Measurements from ENCODE around the gene TSSK2.
"Not testable (repeated sequence)": the region's sequence is repeated elsewhere in the genome, so short reads cannot be mapped to it uniquely, and the experiment has no call there.

Gene TSSK2

DNA sequence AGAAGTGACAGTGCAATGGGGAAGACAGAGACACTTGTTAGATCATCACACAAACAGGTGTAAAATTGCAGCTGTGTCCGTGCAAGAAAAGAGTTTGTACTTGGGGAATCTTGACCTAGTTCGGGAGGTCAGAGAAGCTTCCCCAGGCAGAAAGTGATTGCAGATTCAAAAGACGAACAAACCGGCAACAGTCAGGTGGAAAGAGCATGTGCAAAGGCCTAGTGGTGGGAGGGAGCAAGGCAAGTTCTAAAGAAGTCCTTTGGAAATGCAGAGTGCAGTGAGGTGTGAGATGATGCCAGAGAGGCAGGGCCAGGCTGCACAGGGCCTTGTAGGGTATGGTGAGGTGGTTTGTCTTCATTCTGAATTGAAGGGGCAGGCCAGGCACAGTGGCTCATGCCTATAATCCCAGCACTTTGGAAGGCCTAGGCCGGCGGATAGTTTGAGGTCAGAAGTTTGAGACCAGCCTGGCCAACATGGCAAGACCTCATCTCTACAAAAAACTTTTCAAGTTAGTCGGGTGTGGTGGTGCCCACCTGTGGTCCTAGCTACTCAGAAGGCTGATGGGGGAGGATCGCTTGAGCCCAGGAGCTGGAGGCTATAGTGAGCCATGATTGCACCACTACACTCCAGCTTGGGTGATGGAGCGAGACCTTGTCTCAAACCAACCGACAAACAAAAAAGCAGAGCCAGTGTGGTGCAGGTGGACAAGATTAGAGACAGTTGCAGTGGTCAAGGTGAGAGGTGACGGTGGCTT is 15.3 kb downstream of the TSSK2 start:
- DNase-seq = no peak

DNA sequence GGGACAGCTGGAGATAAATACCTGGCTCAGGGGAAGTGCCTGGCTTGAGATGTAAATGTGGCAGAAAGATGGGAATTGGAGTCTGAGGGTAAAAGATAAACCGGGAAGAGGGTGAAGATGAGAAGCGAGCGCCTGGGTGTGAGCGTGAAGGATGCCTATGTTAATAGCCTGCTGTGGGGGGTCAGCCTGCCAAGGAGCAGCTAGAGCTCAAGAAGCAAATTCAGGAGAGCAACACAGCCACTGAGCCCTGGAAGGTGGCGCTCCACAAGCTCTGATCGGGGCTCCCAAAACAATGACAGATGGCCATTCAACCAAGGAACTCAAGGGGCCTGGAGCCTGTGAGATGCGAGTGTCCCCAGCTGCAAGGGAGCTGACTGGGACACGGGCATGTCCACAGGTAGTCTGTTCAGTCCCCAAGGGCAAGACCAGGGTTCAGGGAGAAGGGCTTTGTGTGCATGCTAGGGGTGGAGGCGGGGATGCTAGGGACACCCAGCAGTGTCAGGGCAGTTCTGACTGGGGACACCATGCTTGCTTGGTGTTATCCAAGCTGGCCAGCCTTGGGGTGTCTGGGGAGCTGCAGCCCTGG is 16.2 kb downstream of the TSSK2 start:
- DNase-seq = no peak

DNA sequence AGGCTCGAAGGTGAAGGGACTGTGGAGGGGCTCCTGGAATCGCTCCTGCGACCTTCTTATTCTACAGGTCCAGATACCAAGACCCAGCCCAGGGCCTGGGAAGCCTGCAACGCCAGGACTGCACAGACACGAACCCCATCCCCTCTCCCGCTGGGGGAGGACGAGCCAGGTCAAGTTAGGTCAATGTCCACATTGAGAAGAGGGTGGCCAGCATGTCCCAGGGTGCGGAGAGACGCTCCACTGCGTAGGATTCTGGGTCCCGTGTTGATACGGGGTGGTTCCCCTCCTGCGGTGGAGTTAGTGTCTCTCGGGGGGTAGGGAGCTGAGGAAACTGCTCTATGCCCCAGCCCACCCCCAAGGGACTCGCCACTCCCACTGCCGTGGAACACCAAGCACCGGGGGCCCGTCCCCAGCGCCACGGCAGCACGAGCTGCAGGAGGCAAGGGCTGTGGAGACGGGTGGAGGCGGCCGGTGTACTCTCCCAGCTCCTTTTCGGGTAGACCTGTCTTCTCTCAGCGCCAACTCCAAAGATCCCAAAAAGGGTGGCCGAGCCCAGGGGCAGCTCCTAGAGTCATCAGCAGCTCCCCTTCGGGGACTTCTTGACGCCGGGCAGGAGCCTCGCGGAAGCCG is 17.4 kb downstream of the TSSK2 start:
- DNase-seq = no peak

DNA sequence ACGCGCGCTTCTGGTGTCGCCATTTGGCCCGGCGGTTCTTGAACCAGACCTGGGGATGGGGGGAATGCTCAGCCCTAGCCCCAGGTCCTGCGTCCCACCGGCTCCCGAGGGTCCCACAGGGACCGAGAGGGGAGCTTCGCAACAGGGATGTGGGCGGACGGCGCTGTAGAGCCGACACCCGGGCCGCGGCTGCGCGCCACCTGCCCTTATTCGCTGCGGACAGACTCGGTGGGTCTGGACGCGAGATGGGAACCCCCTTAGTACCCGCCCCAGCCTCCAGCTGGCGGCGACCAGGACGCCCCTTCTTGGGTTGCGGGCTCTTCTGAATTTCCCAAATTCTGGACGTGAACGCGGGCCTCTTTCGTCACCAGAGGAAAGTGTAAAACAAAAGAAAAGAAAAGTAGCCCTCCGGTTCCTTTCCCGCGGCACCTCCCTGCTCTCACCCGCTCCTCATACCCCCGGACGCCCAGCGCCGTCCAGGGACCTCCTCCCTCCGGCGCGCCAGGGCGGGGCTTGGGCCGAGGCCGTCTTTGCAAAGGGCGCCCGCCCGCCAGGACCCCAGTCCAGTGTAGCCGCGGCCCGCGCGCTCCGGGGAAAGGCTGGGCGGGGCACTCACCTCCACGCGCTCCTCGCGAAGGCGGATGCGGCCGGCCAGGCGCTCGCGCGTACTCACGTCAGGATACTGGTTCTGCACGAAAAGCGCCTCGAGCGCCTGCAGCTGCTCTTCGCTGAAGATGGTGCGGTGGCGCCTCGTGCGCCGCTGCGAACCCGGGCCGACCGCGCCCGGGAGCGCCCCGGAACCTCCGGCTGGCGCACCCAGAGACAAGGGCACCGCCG is 18.2 kb downstream of the TSSK2 start:
- DNase-seq = peak in 1 of 4 experiments; percentile 24

DNA sequence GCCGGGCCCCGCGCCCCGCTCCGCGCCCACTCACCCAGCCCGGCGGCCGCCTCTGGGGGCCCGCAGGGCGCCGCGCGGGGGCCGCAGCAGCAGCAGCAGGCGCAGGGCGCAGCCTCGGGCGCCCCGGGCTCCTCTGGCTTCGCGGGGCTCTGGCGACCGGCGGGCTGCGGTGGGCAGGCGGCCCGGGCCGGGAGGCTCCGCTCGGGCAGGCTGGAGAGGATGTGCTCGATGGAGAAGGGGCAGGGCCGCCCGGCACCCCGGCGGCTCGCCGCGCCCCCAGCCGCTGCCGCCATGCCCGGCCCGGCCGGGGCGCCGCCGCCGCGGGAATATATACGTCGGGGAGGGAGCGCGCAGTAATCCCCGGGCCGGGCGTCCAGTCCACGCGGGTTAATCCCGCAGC is 18.9 kb downstream of the TSSK2 start, which contains the start of gene GSC2:
Gene GSC2, minus strand, starts transcription at position 302 of the 400 bp plus-strand sequence. Its CDS starts 9 bp downstream, at position 293.
- no peak for DNase-seq

DNA sequence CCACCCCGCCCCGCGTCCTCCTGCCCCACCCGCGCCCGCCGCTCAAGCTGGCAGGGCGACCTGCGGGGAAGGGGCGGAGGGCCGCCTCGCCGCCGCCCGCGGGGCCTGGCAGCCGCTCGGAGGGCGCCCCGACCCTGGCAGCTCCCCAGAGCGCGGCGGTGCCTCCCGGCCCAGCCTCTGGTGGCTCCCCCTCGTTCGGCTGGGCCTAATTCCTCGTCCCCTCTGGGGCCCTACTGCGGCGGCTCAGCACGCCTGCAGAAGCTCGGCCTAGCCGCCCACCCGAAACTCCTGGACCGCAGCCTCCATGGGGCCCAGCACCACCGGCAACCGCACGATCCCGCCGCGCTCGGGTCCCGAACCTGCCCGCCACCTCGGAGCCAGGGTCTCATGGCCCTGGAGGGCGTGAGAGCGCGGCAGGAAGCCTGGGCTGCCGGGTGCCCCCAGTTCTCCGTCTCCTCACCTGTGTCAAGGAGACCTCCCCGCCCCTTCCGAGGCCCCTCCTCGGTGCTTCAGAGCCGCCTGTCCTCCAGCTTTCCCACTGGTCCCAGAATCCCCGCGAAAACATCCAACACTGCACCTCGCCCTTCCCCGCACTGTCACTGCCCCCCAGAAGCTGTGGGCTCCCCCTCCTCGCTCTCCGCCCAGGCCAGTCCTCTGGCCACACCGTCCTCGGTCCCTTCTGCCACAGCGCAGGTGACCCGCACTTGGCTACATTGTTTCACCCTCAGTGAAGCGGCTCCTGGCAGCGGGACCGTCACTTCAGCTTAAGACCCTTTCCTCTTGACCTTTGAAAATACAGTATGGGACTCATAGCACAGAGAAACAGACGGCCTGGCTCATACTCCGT is 19.6 kb downstream of the TSSK2 start:
- DNase-seq = no peak

DNA sequence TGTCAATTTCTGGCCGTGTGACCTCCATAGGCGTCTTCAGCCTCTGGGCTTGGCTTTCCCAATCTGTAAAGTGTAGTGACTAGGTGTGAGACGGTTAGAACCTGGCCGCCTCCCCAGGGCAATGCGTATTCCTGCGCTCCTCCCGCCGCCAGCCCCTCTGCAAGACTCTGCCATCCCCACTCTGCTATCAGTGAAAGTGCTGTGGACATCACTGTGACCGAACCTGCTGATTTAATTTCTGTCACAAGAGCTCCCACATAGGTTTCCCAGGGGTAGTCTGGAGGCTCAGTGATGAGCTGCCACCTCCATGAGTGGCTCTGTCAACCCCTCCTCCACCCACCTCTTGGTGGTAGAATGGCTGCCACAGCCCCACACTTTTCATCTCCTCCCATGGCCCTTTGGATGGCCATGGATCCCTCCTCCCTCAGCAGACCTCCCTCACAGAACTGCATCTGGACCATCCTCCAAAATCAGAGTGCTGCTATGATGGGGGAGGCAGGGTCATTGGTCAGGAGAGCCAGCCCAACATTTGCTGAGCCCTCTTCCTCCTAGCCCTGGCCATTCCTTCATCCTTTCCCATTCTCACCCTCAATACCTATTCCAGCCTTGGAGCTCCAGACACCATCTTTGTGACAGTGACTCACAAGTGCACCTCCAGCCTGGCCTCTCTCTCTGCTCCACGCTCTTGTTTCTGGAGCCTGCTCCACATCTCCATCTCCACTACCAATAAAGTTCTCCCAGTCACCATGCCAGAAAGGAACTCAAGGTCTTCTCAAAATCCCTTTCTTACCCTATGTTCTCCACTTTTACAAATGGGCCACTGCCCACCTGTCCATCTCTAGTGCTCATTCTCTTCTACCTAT is 20.5 kb downstream of the TSSK2 start:
- DNase-seq = no peak

DNA sequence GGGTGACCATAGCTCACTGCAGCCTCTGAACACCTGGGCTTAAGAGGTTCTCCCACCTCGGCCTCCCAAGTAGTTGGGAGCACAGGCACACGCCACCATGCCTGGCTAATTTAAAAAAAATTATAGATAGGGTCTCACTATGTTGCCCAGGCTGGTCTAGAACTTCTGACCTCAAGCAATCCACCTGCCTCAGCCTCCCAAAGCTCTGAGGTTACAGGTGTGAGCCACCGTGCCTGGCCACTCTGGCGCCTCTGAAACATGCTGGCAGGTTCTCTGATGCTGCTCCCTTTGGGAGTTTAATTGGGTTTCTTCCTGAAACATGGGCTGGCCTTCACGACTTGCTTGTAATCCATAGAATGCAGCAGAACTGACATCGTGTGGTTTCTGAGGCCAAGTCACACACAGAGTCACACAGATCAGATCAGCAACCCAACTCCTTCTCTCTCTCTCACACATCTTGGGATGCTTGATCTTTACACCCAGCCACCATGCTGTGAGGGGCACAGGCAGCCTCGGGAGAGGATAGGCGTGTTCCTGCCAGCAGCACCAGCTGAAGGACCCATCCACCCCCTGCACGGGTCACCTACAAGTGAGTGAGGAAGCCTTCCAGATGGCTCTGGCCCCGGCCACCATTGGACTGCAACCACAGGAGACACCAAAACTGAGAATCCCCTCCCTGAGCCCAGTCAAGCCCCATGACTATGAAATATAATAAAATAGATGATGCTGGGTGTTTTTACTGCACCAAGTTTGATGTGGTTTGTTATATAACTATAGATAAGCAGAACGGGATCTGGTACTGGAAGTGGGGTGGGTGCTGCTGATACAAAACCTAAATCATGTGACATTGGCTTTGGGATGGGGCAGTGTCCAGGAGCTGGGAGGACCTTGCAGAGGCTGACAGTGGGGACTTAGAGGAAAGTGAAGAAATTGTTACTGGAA is 22.1 kb downstream of the TSSK2 start:
- DNase-seq = no peak

DNA sequence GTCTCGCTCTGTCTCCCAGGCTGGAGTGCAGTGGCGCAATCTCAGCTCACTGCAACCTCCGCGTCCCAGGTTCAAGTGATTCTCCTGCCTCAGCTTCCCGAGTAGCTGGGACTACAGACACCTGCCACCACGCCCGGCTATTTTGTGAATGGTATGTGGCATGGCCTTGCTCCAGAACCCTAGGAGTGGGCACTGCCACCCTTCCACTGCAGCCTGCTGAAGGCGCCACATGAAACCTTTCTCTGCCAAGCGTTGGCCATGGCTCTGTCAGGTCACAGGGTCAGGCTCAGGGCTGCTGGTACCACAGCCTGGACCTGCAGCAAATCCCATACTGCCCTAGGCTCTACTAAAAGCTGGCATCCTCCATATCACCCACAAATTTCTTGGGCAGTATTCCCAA is 25.0 kb downstream of the TSSK2 start:
- DNase-seq = not testable (repeated sequence)

DNA sequence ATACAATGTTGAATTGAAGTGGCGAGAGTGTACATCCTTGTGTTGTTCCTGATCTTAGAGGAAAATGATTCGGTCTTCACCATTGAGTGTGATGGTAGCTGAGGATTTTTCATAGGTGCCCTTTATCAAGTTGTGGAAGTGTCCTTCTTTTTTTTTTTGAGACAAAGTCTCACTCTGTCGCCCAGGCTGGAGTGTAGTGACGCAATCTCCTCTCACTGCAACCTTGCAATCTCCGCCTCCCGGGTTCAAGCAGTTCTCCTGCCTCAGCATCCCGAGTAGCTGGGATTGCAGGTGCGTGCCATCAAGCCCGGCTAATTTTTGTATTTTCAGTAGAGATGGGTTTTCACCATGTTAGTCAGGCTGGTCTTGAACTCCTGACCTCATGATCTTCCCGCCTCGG is 27.5 kb downstream of the TSSK2 start:
- not testable (repeated sequence) for DNase-seq

DNA sequence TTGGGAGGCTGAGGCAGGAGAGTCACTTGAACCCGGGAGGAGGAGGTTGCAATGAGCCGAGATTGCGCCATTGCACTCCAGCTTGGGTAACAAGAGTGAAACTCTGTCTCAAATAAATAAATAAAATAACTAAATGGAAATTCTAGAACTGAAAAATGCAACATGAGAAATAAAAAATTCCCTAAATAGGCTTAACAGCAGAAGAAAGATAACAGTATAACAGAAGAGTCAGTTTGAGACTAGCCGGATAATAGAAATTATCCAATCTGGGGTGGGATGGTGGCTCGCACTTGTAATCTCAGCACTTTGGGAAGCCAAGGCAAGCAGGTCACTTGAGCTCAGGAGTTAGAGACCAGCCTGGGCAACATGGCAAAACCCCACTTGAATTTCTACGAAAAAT is 33.3 kb downstream of the TSSK2 start:
- no peak for DNase-seq

DNA sequence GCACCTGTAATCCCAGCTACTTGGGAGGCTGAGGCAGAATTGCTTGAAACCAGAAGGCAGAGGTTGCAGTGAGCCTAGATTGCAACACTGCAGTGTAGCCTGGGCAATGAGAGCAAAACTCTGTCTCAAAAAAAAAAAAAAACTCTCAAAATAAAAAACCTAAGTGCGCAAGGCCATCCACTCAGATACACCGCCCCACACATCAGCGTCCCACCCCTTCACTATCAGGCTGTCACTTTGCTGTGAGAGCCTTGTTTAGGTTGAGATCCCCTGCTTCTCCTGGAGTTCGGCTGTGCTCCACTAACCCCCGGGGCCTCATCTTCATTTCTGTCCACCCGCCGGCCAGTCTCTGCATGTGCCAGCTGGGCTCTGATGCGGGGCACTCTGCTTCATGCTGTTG is 35.3 kb downstream of the TSSK2 start:
- DNase-seq = no peak

DNA sequence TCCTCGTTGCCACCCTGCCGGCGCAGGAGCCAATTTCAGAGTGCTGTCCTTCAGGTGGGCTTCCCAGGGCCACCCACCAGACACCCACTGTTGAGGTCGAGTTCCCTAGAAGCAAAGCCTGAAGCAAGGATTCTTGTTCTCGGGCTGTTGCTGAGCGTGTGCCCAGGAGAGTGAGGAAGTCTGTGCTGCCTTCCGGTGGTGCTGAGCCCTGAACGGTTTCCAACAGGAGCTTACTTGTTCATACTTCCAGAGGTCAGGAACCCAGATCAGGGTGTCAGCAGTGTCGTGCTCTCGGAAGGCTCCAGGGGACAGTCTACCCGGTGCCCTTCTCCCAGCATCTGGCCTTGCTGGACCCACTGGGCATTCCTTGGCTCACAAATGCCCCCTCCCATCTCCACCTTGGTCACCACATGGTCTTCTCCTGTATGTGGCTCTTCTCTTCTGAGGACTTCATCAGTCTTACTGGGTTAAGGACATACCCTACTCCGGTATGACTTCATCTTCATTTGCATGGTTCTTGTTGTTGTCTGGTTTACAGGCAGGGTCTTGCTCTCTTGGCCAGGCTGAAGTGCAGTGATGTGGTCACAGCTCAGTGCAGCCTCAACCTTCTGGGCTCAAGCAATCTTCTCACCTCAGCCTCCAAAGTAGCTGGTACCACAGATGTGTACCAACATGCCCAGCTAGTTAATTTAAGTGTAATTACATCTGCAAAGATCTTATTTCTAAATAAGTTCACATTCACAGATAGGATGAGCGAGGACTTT is 36.2 kb downstream of the TSSK2 start:
- DNase-seq = no peak

DNA sequence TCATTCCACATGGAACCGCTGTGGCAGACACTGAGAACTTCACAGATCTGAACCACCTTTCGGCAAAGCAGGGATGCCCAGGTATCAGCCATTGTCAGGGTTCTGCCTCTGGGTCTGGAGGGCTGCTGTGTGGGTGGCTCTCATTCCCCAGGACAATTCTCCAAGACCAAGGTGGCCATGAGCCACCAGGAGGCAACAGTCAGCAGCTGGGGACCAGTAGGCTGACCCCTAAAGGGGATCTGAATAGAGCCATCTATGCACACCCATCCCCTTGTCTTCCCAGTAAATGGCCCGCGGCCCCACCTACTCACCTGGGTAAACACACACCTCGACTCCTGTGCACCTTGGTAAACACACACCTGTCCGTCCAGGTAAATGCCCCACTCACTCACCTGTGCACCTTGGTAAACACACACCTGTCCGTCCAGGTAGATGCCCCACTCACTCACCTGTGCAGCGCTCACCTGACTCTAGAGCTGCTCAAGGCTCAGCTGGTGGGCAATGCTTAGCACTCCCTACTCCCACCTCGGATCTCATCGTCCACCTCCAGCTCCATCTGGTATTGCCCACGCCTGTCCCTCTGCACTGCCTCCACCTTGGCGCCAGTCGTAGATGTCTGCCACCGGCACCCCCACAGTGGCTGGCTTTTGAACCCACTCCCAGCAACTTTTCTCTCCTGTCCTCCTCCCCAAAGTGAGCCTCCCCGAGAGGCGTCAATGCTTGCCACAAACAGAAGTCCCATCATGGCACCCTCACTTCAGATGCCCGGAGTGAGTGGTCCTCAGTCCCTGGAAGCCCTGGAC is 37.2 kb downstream of the TSSK2 start:
- DNase-seq = no peak

DNA sequence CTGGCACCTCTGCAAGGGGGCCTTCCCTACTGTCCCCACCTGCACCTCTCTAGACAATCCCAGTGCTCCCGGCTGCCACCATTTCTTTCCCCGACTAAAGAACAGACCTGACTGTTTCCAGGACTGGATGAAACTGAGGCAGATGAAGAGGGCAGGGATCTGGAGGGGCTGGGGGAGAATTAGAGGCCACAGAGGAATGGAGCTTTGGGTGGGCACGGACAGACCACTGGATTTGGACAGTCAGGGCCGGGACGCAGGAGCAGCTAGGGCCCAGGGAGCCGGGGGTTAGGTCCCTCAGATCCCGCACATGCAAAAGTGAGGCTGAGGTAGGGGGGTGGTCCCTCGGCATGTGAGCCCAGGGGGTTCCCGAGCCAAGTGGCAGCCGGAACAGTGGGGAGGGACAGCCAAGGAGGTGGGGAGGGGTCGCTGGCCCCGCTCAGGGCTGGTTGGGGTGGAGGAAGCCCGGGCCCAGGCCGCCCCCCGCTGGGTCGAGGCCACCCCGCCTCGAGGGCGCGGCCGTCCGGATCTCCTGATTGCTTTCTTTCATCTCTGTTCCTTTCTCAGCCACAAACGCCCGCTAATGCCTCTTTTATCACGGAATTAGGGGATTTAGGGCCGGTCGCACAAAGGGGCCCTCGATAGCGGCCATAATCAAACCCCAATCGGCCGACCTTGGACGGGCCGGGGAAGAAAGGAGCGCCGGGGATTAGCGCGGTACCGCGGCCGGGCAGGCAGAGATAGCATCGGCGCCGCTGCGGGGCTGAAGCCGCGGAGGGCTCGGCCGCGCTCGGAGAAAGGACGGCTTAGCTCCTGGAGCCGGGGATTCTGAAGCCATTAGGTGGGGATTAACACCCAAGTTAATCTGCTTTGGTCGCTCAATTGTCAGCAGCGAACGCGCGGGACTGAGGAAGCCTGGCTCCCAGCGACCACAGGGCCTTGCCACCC is 38.2 kb downstream of the TSSK2 start:
- no peak for DNase-seq

DNA sequence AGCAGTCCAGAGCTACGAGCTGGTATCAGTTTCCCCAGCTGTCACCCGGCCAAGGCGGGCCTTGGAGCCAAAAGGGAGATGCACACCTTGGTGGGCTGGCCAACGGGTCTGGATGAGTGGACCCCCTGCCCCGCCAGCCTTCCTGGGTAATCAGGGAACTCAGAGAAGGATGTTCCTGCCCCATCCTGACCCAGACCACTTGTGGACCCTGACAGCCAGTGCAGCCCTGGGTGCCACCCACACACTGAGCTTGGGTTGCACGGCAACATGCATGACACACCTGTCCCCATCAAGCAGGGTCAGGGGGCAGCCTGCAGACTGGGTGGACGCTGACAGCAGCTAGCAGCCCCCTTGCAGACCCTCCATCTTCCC is 38.8 kb downstream of the TSSK2 start:
- no peak for DNase-seq

All from activated naive CD4-positive, alpha-beta T cell (primary cell).